ENCODE measurements around the gene UNC13B.

- TF ChIP-seq CTCF (IDR thresholded peaks at IDR 0.05): no peak
- TF ChIP-seq POLR2A (IDR thresholded peaks at IDR 0.05): no peak
- no peak for TF ChIP-seq POLR2AphosphoS5 (IDR thresholded peaks at IDR 0.05)
These were observed 260.5 kb downstream of the UNC13B start for GRCh38 chr9:35422346-35422745.

All from sigmoid colon (tissue), 4 donors.